Stimulated activated memory B cell treated with anti-CD40 and anti-IgM and Interleukin-4, amounts not matched to agents 10 μg/mL and 1 μg/mL and 100 μg/mL, for 72 hours (primary cell): Measurements from ENCODE around the gene AMIGO1.
"Not testable (repeated sequence)": the region's sequence is repeated elsewhere in the genome, so short reads cannot be mapped to it uniquely, and the experiment has no call there.

Experiments
- ATAC-seq: fragments of 150-1000 bp; cut with Tn5 transposase; 2 replicates; pipeline ENCODE4 v1.10.0; 2021
- H3K27ac Mint-ChIP-seq: one replicate; pipeline ENCODE4 v1.8.0; 2022; ENCODE audit warnings: mild to moderate bottlenecking, mixed read lengths
- H3K27me3 Mint-ChIP-seq: one replicate; pipeline ENCODE4 v1.8.0; 2022; ENCODE audit warnings: mixed read lengths
- H3K36me3 Mint-ChIP-seq: one replicate; pipeline ENCODE4 v1.8.0; 2022; ENCODE audit warnings: mixed read lengths
- H3K4me1 Mint-ChIP-seq: one replicate; pipeline ENCODE4 v1.8.0; 2022; ENCODE audit warnings: mixed read lengths
- H3K4me3 Mint-ChIP-seq: one replicate; pipeline ENCODE4 v1.8.0; 2022; ENCODE audit warnings: mild to moderate bottlenecking, moderate library complexity, mixed read lengths
- H3K9me3 Mint-ChIP-seq: one replicate; pipeline ENCODE4 v1.8.0; 2022; ENCODE audit warnings: mixed read lengths

Gene AMIGO1

GRCh38 chr1:109483672-109484518, 25.6 kb downstream of the AMIGO1 start, which contains the start of gene ATXN7L2:
TSS of gene ATXN7L2 (plus strand) at chr1:109483905. CDS start at chr1:109483954, 49 bp downstream.
- Mint-ChIP-seq H3K4me1 (peaks cover 30% of the 10 kb centered on the region), H3K27ac (peak within 1 kb of the TSS; percentile 92), H3K9me3 (no peaks in the 10 kb centered on the region), H3K36me3 (peaks cover 20% of the 10 kb centered on the region), H3K27me3 (peaks cover 26% of the 10 kb centered on the region), H3K4me3 (peak within 1 kb of the TSS; percentile 94)
- ATAC-seq = peak; percentile 88

- peaks cover 30% of the 10 kb centered on the region for H3K4me1 Mint-ChIP-seq
- peaks cover 34% of the 10 kb centered on the region for H3K27me3 Mint-ChIP-seq
- H3K36me3 Mint-ChIP-seq = peaks cover 18% of the 10 kb centered on the region
- ATAC-seq = peak; percentile 59
- H3K9me3 Mint-ChIP-seq = no peaks in the 10 kb centered on the region
- peak overlapping the region; percentile 94 for H3K4me3 Mint-ChIP-seq
- peak overlapping the region; percentile 92 for H3K27ac Mint-ChIP-seq
These were observed 26.5 kb downstream of the AMIGO1 start for GRCh38 chr1:109482791-109483671.

- Mint-ChIP-seq H3K4me3 (no peak overlapping the region), H3K27me3 (peaks cover 41% of the 10 kb centered on the region), H3K27ac (no peak overlapping the region), H3K36me3 (peaks cover 10% of the 10 kb centered on the region), H3K4me1 (peaks cover 30% of the 10 kb centered on the region), H3K9me3 (no peaks in the 10 kb centered on the region)
- no peak for ATAC-seq
These were observed 27.3 kb downstream of the AMIGO1 start for GRCh38 chr1:109482242-109482641.

- H3K4me3 Mint-ChIP-seq = no peak overlapping the region
- peaks cover 47% of the 10 kb centered on the region for H3K27me3 Mint-ChIP-seq
- H3K4me1 Mint-ChIP-seq = peaks cover 30% of the 10 kb centered on the region
- peaks cover 9% of the 10 kb centered on the region for H3K36me3 Mint-ChIP-seq
- ATAC-seq = no peak
- no peaks in the 10 kb centered on the region for H3K9me3 Mint-ChIP-seq
- H3K27ac Mint-ChIP-seq = no peak overlapping the region
These were observed 27.9 kb downstream of the AMIGO1 start for GRCh38 chr1:109481646-109482045.

GRCh38 chr1:109479901-109480300, 29.6 kb downstream of the AMIGO1 start:
- no peak overlapping the region for H3K27ac Mint-ChIP-seq
- H3K9me3 Mint-ChIP-seq = no peaks in the 10 kb centered on the region
- no peak for ATAC-seq
- peaks cover 19% of the 10 kb centered on the region for H3K4me1 Mint-ChIP-seq
- no peak overlapping the region for H3K4me3 Mint-ChIP-seq
- peaks cover 64% of the 10 kb centered on the region for H3K27me3 Mint-ChIP-seq
- H3K36me3 Mint-ChIP-seq = no peaks in the 10 kb centered on the region

GRCh38 chr1:109479311-109479710, 30.2 kb downstream of the AMIGO1 start:
- H3K27me3 Mint-ChIP-seq = peaks cover 66% of the 10 kb centered on the region
- H3K9me3 Mint-ChIP-seq = no peaks in the 10 kb centered on the region
- H3K27ac Mint-ChIP-seq = no peak overlapping the region
- H3K4me1 Mint-ChIP-seq = peaks cover 13% of the 10 kb centered on the region
- no peaks in the 10 kb centered on the region for H3K36me3 Mint-ChIP-seq
- no peak overlapping the region for H3K4me3 Mint-ChIP-seq
- ATAC-seq = no peak

- Mint-ChIP-seq H3K4me3 (no peak overlapping the region), H3K4me1 (peaks cover 10% of the 10 kb centered on the region), H3K27me3 (peaks cover 66% of the 10 kb centered on the region), H3K27ac (no peak overlapping the region), H3K36me3 (no peaks in the 10 kb centered on the region), H3K9me3 (no peaks in the 10 kb centered on the region)
- ATAC-seq = no peak
These were observed 30.7 kb downstream of the AMIGO1 start for GRCh38 chr1:109478806-109479205.

- Mint-ChIP-seq H3K36me3 (no peaks in the 10 kb centered on the region), H3K4me1 (peaks cover 3% of the 10 kb centered on the region), H3K4me3 (no peak overlapping the region), H3K9me3 (no peaks in the 10 kb centered on the region), H3K27ac (no peak overlapping the region), H3K27me3 (peaks cover 72% of the 10 kb centered on the region)
- ATAC-seq = no peak
These were observed 31.7 kb downstream of the AMIGO1 start for GRCh38 chr1:109477821-109478220.

GRCh38 chr1:109476825-109477224, 32.7 kb downstream of the AMIGO1 start:
- H3K36me3 Mint-ChIP-seq = no peaks in the 10 kb centered on the region
- peaks cover 82% of the 10 kb centered on the region for H3K27me3 Mint-ChIP-seq
- no peaks in the 10 kb centered on the region for H3K9me3 Mint-ChIP-seq
- no peaks in the 10 kb centered on the region for H3K4me1 Mint-ChIP-seq
- no peak for ATAC-seq
- H3K4me3 Mint-ChIP-seq = no peak overlapping the region
- H3K27ac Mint-ChIP-seq = no peak overlapping the region

GRCh38 chr1:109475261-109475660, 34.3 kb downstream of the AMIGO1 start:
- Mint-ChIP-seq H3K4me3 (no peak overlapping the region), H3K4me1 (no peaks in the 10 kb centered on the region), H3K27me3 (peaks cover 85% of the 10 kb centered on the region), H3K27ac (no peak overlapping the region), H3K9me3 (no peaks in the 10 kb centered on the region), H3K36me3 (no peaks in the 10 kb centered on the region)
- no peak for ATAC-seq

GRCh38 chr1:109474697-109475096, 34.8 kb downstream of the AMIGO1 start:
- Mint-ChIP-seq H3K4me1 (no peaks in the 10 kb centered on the region), H3K27me3 (peaks cover 84% of the 10 kb centered on the region), H3K27ac (no peak overlapping the region), H3K4me3 (no peak overlapping the region), H3K36me3 (no peaks in the 10 kb centered on the region), H3K9me3 (no peaks in the 10 kb centered on the region)
- ATAC-seq = no peak

- ATAC-seq, H3K4me3 Mint-ChIP-seq, H3K27ac Mint-ChIP-seq, H3K4me1 Mint-ChIP-seq, H3K9me3 Mint-ChIP-seq, H3K36me3 Mint-ChIP-seq: not testable (repeated sequence)
- H3K27me3 Mint-ChIP-seq = peaks cover 84% of the 10 kb centered on the region
These were observed 36.1 kb downstream of the AMIGO1 start for GRCh38 chr1:109473284-109474057.

- peaks cover 85% of the 10 kb centered on the region for H3K27me3 Mint-ChIP-seq
- H3K4me3 Mint-ChIP-seq = no peak overlapping the region
- no peaks in the 10 kb centered on the region for H3K4me1 Mint-ChIP-seq
- no peak overlapping the region for H3K27ac Mint-ChIP-seq
- H3K36me3 Mint-ChIP-seq = no peaks in the 10 kb centered on the region
- ATAC-seq = no peak
- no peaks in the 10 kb centered on the region for H3K9me3 Mint-ChIP-seq
These were observed 36.7 kb downstream of the AMIGO1 start for GRCh38 chr1:109472779-109473178.

GRCh38 chr1:109470245-109470644, 39.3 kb downstream of the AMIGO1 start:
- H3K27ac Mint-ChIP-seq = no peak overlapping the region
- no peak for ATAC-seq
- no peak overlapping the region for H3K4me3 Mint-ChIP-seq
- H3K4me1 Mint-ChIP-seq = peaks cover 5% of the 10 kb centered on the region
- H3K36me3 Mint-ChIP-seq = no peaks in the 10 kb centered on the region
- peaks cover 81% of the 10 kb centered on the region for H3K27me3 Mint-ChIP-seq
- no peaks in the 10 kb centered on the region for H3K9me3 Mint-ChIP-seq

- Mint-ChIP-seq H3K9me3 (no peaks in the 10 kb centered on the region), H3K36me3 (no peaks in the 10 kb centered on the region), H3K27ac (no peak overlapping the region), H3K27me3 (peaks cover 89% of the 10 kb centered on the region), H3K4me1 (peaks cover 5% of the 10 kb centered on the region), H3K4me3 (no peak overlapping the region)
- ATAC-seq = no peak
These were observed 40.6 kb downstream of the AMIGO1 start for GRCh38 chr1:109468903-109469302.
